ENCODE results near the gene PRKCSH. TPM values are rescaled to one million over a fixed set of nuclear protein-coding genes. Genes with fewer than 3 reads are reported as not detected.
"Not testable (repeated sequence)": the region's sequence is repeated elsewhere in the genome, so short reads cannot be mapped to it uniquely, and the experiment has no call there.

Gene PRKCSH
- total RNA-seq, 4 donors from 2014 or later, result 31.6 to 54.2 (median 50.6) TPM

DNA sequence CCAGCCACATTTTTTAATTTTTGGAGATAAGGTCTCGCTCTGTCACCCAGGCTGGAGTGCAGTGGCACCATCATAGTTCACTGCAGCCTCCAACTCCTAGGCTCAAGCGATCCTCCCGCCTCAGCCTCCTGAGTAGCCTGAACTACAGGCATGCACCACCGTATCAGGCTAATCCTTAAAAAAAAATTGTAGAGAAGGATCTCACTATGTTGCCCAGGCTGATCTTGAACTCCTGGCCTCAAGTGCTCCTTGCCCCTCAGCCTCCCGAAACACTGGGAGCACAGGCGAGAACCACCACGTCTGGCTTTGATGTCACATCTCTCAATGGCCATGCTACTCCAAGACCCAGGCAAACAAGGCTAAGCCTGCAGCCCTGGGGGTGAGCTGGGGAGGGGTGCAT, 21.2 kb downstream of the PRKCSH start:
- no peak for ATAC-seq
- H3K9me3 ChIP-seq, result no peaks in the 10 kb centered on the region
- intact Hi-C loops (cut with DNase I; ENCODE audit: low total_unique reads) (no loop called here), in situ Hi-C loops (cut with MboI; ENCODE audit: low sequenced_read_pairs in 4 of 4) (no loop called here)
- no peak for DNase-seq
- H3K4me3 ChIP-seq, result no peak overlapping the region
- TF ChIP-seq, protein P1, sequence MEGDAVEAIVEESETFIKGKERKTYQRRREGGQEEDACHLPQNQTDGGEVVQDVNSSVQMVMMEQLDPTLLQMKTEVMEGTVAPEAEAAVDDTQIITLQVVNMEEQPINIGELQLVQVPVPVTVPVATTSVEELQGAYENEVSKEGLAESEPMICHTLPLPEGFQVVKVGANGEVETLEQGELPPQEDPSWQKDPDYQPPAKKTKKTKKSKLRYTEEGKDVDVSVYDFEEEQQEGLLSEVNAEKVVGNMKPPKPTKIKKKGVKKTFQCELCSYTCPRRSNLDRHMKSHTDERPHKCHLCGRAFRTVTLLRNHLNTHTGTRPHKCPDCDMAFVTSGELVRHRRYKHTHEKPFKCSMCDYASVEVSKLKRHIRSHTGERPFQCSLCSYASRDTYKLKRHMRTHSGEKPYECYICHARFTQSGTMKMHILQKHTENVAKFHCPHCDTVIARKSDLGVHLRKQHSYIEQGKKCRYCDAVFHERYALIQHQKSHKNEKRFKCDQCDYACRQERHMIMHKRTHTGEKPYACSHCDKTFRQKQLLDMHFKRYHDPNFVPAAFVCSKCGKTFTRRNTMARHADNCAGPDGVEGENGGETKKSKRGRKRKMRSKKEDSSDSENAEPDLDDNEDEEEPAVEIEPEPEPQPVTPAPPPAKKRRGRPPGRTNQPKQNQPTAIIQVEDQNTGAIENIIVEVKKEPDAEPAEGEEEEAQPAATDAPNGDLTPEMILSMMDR (IDR thresholded peaks at IDR 0.05 in 4 of 5, conservative IDR thresholded peaks at IDR 0.05 in 1 of 5), result no peak
- no peak for TF ChIP-seq POLR2A (IDR thresholded peaks at IDR 0.05)
- no peaks in the 10 kb centered on the region for H3K4me1 ChIP-seq
- H3K36me3 ChIP-seq, result no peaks in the 10 kb centered on the region
- no peak overlapping the region for H3K27ac ChIP-seq
- peaks cover 26 to 29% (median 26%) of the 10 kb centered on the region in 3 donors for H3K27me3 ChIP-seq

DNA sequence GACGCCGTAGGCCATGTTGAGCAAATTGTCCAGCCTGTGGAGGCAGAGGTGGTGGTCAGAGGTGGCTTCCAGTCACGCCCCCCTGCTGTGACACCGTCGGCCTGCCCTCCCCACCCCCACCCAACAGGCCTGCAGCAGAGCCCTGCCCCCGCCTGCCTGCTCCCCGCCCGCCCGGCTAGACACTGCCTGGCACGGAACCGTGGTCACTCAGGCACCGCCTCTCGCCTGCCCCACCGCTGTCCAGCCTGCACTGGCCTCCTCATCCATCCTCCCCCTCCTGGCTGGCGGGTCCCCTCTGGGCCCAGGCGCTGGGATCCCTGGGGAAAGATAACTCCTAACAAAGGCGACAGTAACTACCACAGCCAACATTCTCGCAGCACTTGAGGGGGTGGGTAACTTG, 21.7 kb downstream of the PRKCSH start:
- TF ChIP-seq, protein P1 (IDR thresholded peaks at IDR 0.05 in 4 of 5, conservative IDR thresholded peaks at IDR 0.05 in 1 of 5), result no peak
- TF ChIP-seq POLR2A (IDR thresholded peaks at IDR 0.05), result no peak
- peaks cover 22 to 29% (median 26%) of the 10 kb centered on the region in 3 donors for H3K27me3 ChIP-seq
- no peaks in the 10 kb centered on the region for H3K36me3 ChIP-seq
- in situ Hi-C loops (cut with MboI; ENCODE audit: low sequenced_read_pairs in 4 of 4) (no loop called here), intact Hi-C loops (cut with DNase I; ENCODE audit: low total_unique reads) (no loop called here)
- ATAC-seq, result no peak
- no peaks in the 10 kb centered on the region for H3K4me1 ChIP-seq
- H3K27ac ChIP-seq, result no peak overlapping the region
- DNase-seq, result no peak
- no peaks in the 10 kb centered on the region for H3K9me3 ChIP-seq
- no peak overlapping the region for H3K4me3 ChIP-seq

DNA sequence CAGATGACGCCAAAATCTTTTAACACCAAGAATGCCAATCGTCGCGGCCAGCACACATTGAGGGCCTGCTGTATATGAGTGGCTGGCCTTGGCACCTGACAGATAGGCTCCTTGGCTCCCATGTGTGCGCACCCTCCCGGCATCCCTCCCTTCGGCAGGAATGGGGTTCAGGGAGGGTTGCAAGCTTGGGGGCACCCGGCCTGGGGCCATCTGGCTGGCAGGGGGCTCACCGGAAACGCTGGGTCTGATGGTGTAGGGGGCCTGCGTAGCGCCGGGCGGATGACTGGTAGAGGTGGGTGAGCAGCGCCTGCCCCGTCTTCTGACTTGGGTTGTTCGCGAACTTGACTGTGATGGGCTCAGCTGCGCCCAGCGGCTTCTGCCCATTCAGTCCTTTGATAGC, 22.4 kb downstream of the PRKCSH start:
- intact Hi-C loops (cut with DNase I; ENCODE audit: low total_unique reads) (no loop called here), in situ Hi-C loops (cut with MboI; ENCODE audit: low sequenced_read_pairs in 4 of 4) (no loop called here)

DNA sequence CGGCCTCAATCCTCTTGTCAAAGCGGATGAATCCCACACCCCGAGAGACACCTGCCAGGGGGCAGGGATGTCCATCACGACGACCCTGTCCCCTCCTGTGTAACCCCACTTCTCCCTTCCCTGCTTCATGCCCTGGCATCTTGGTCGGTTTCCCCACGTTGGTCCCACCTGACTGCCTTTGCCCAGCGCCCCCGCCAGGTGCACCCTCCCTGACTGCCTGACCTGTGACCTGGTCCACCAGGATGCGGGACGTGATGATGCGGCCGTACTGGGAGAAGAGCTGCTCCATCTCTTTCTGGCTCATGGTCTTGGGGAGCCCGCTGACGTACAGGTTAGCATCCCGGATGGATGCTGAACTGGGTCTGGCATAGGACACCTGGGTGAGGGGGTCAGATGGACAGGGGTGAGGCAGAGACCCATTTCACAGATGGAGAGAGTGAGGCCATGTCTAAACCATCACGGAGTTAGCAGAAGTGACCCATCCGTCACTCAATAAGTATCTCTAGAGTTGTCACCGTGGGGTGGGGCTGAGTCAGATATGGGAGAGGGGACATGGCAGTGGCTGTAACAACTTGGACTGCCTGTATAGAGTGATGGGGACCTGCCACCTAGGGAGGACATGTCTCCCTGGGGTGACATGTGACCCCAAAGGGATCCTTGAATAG, 22.9 kb downstream of the PRKCSH start:
- Histone ChIP-seq H3K27ac (no peak overlapping the region), H3K27me3 (peaks cover 15 to 19% (median 16%) of the 10 kb centered on the region in 3 donors), H3K9me3 (no peaks in the 10 kb centered on the region), H3K36me3 (no peaks in the 10 kb centered on the region), H3K4me1 (no peaks in the 10 kb centered on the region), H3K4me3 (no peak overlapping the region)
- DNase-seq (no peak), ATAC-seq (no peak)
- in situ Hi-C loops (cut with MboI; ENCODE audit: low sequenced_read_pairs in 4 of 4), result no loop called here
- TF ChIP-seq POLR2A (IDR thresholded peaks at IDR 0.05), result no peak
- TF ChIP-seq, protein P1 (IDR thresholded peaks at IDR 0.05 in 4 of 5, conservative IDR thresholded peaks at IDR 0.05 in 1 of 5), result no peak
- intact Hi-C loops (cut with DNase I; ENCODE audit: low total_unique reads), result no loop called here

More for the DNA sequence above, 22.4 kb downstream of the PRKCSH start:
- Histone ChIP-seq H3K9me3 (no peaks in the 10 kb centered on the region), H3K27ac (no peak overlapping the region), H3K4me1 (no peaks in the 10 kb centered on the region), H3K27me3 (peaks cover 21 to 25% (median 21%) of the 10 kb centered on the region in 3 donors), H3K4me3 (no peak overlapping the region), H3K36me3 (no peaks in the 10 kb centered on the region)
- TF ChIP-seq, protein P1 (IDR thresholded peaks at IDR 0.05 in 4 of 5, conservative IDR thresholded peaks at IDR 0.05 in 1 of 5), result no peak
- no peak for TF ChIP-seq POLR2A (IDR thresholded peaks at IDR 0.05)
- DNase-seq (no peak), ATAC-seq (no peak)

DNA sequence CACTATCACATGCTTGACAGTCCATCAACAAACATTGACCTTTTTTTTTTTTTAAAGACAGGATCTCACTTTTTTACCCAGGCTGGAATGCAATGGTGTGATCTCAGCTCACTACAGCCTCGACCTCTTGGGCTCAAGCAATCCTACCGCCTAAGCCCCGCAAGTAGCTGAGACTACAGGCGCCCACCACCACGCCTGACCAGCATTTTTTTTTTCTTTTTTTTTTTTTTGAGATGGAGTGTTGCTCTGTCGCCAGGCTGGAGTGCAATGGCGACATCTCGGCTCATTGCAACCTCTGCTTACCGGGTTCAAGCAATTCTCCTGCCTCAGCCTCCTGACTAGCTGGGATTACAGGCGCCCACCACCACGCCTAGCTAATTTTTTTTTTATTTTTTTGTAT, 23.5 kb downstream of the PRKCSH start:
- H3K9me3 ChIP-seq; H3K4me1 ChIP-seq; ATAC-seq; H3K27ac ChIP-seq; DNase-seq; H3K4me3 ChIP-seq; H3K36me3 ChIP-seq; in situ Hi-C loops (cut with MboI; ENCODE audit: low sequenced_read_pairs in 4 of 4); intact Hi-C loops (cut with DNase I; ENCODE audit: low total_unique reads): not testable (repeated sequence)
- H3K27me3 ChIP-seq, result peaks cover 13 to 14% (median 13%) of the 10 kb centered on the region in 3 donors

Data from gastrocnemius medialis (tissue), 4 donors.